ENCODE results near the gene TPRN.

TPRN gene

DNA sequence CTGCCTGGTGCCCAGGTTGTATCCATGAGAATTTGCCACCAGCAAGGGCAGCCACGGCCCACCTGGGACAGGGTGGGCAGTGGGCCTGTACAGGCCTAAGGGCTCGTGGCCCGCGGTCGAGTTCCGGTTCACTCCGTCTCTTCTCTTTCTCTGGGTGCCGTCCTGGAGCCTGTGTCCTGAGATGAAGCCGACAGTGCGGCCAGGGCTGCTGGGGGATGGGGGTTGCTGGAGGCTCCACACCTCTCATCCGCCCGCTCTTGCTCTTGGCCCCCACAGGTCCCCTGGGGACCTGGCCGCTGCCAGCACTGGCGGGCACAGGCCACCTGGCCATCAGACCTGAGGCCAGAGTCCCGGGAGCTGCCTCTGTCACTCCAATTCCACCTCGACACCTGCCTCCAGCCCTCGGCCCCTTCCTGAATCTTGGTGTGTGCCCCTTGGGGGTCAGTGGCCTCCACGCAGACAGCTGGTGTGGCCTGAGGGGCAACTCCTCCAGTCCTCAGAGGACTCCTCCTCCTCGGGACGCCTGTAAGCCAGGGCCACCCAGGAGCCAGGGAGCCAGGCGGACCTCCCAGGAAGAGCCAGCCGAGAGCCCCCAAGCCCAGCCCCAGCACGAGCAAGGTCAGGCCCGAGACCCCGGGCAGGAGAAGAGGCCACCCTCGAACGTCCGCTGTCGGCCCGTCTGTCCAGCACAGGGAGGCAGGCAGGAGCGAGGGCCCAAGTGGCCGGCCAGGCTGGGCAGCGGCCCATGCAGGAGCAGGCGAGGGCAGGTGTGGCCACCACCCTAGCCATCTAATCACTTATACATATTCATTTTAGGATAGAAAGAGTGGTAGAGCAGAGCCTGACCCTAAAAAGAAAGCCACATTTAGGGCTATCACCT is 35.9 kb downstream of the TPRN start:
- no peak overlapping the region for H3K4me3 ChIP-seq (ENCODE audit: low read depth, low read length)
- TF ChIP-seq, protein P1, sequence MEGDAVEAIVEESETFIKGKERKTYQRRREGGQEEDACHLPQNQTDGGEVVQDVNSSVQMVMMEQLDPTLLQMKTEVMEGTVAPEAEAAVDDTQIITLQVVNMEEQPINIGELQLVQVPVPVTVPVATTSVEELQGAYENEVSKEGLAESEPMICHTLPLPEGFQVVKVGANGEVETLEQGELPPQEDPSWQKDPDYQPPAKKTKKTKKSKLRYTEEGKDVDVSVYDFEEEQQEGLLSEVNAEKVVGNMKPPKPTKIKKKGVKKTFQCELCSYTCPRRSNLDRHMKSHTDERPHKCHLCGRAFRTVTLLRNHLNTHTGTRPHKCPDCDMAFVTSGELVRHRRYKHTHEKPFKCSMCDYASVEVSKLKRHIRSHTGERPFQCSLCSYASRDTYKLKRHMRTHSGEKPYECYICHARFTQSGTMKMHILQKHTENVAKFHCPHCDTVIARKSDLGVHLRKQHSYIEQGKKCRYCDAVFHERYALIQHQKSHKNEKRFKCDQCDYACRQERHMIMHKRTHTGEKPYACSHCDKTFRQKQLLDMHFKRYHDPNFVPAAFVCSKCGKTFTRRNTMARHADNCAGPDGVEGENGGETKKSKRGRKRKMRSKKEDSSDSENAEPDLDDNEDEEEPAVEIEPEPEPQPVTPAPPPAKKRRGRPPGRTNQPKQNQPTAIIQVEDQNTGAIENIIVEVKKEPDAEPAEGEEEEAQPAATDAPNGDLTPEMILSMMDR (IDR thresholded peaks at IDR 0.05; ENCODE audit: low read depth, low read length), result no peak

DNA sequence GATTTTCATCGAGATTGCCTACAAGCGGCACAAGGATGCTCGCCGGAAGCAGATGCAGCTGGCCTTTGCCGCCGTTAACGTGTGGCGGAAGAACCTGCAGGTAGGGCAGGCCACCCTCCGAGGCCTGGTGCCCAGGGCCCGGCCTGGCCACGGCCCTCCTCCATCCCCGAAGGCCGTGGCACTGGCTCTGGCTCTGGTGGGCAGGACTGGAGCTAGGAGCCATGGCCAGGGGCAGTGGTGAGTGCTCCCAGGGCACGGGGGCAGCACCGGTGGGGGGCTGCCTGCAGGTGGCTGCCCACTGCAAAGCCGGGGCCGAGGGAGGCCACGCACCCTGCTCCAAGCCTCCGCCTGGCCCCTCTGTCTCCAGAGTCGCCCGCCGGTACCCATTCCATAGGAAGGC is 36.7 kb downstream of the TPRN start:
- TF ChIP-seq, protein P1 (IDR thresholded peaks at IDR 0.05; ENCODE audit: low read depth, low read length), result no peak

DNA sequence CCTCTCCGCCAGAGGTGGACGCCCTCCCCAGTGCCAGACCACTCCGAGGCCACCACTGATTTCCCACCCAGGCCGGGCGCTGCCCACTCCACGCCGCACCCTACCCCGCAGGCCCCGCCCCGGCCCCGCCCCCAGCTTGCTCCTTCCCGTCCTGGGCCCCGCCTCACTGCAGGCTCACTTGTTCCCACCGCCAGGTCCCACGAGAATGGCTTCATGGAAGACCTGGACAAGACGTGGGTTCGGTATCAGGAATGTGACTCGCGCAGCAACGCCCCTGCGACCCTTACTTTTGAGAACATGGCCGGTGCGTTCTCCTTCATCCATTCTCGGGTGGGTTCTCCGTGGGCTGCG is 37.2 kb downstream of the TPRN start:
- TF ChIP-seq, protein P1 (IDR thresholded peaks at IDR 0.05; ENCODE audit: low read depth, low read length), result no peak
- peak overlapping the region; percentile 33 for H3K4me3 ChIP-seq (ENCODE audit: low read depth, low read length)

More for the DNA sequence above, 36.7 kb downstream of the TPRN start:
- no peak overlapping the region for H3K4me3 ChIP-seq (ENCODE audit: low read depth, low read length)

DNA sequence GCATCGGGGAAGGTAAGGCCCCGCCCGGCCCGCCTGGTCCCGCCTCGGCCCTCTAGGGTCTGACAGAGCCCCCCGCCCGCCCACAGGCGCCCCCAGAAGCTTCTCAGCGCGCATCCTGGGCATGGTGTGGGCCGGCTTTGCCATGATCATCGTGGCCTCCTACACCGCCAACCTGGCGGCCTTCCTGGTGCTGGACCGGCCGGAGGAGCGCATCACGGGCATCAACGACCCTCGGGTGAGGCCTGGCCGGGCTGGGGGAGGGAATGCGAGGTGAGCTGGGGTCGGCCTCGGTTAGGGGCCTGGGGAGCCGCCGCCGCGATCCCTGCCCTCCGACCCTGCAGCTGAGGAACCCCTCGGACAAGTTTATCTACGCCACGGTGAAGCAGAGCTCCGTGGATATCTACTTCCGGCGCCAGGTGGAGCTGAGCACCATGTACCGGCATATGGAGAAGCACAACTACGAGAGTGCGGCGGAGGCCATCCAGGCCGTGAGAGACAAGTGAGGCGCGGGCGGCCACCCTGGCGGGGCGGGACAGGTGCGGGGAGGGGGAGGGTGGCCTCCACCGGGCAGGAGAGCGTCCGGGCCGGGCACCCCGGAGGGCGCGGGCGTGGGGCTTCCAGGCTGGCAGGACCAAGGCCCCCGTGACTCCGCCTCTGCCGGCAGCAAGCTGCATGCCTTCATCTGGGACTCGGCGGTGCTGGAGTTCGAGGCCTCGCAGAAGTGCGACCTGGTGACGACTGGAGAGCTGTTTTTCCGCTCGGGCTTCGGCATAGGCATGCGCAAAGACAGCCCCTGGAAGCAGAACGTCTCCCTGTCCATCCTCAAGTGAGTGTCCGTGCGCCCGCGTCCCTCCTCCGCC is 37.8 kb downstream of the TPRN start:
- TF ChIP-seq, protein P1 (IDR thresholded peaks at IDR 0.05; ENCODE audit: low read depth, low read length), result no peak
- peak overlapping the region; percentile 33 for H3K4me3 ChIP-seq (ENCODE audit: low read depth, low read length)

DNA sequence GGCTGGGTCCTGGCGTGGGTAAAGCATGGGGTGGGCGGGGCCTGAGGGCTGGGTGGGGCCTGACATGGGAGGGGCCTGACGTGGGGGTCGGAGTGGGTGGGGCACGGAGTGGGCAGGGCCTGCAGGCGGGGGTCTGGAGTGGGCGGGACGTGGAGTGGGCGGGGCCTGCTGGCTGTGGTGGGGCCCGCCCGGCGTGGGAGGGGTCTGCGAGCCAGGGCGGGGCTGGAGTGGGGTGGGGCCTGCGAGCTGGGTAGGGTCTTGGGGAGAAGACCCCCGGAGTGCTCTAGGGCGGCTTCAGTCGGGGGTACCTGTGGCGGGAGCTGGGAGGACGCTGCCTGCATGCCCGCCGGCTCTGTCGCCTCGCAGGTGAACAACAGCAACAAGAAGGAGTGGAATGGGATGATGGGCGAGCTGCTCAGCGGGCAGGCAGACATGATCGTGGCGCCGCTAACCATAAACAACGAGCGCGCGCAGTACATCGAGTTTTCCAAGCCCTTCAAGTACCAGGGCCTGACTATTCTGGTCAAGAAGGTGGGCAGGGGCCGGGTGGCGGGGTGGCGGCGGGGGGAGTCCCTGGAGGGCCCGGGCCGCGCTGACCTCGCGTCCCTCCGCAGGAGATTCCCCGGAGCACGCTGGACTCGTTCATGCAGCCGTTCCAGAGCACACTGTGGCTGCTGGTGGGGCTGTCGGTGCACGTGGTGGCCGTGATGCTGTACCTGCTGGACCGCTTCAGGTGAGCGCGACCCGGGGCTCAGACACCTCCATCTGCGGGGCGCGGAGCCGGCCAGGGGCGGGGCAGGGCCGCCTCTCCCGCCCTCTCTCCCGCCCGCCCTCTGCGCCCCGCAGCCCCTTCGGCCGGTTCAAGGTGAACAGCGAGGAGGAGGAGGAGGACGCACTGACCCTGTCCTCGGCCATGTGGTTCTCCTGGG is 38.7 kb downstream of the TPRN start:
- TF ChIP-seq, protein P1 (IDR thresholded peaks at IDR 0.05; ENCODE audit: low read depth, low read length), result no peak
- no peak overlapping the region for H3K4me3 ChIP-seq (ENCODE audit: low read depth, low read length)

DNA sequence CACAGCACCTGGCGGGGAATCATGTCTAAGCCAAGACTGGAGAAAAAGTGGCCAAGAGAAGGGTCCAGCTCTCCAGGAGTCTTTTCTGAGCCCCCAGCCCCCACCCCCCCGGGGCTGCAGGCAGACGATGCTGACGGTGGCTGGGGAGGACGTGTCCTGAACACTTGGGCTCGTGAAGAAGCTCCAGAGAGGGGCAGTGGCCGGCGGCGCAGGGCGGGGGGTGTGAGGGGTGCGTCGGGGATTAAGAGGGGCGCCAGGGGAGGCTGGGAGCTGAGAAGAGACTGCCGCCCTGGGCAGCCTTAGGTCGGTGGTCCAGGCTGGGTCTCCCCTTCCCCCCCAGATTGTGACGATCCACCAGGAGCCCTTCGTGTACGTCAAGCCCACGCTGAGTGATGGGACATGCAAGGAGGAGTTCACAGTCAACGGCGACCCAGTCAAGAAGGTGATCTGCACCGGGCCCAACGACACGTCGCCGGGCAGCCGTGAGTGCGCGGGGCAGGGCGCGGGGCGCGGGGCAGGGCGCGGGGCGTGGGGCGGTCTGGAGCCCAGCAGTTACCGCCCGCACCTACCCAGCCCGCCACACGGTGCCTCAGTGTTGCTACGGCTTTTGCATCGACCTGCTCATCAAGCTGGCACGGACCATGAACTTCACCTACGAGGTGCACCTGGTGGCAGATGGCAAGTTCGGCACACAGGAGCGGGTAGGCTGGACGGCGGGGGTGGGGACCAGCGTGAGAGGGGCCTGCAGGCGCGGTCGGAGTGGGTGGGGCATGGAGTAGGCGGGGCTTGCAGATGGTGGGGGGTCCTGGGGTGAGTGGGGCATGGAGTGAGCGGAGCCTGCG is 39.6 kb downstream of the TPRN start:
- H3K4me3 ChIP-seq (ENCODE audit: low read depth, low read length), result no peak overlapping the region
- TF ChIP-seq, protein P1 (IDR thresholded peaks at IDR 0.05; ENCODE audit: low read depth, low read length), result no peak

Measured in WI38 (cell line).